WTC11 (cell line): ENCODE data around the gene PARVG.

ENCODE experiments used
- ETV6 ChIP-seq: sonication (generic); formaldehyde crosslinking; IDR thresholded peaks from 2 replicates; pipeline ENCODE4 v1.8.1; 2022; ENCODE audit warnings: mild to moderate bottlenecking, missing genetic modification reagents
- GABPB1 ChIP-seq: sonication (generic); formaldehyde crosslinking; IDR thresholded peaks from 2 replicates; pipeline ENCODE4 v1.8.1; 2023; ENCODE audit warnings: mild to moderate bottlenecking, missing genetic modification reagents
- KAT7 ChIP-seq: sonication (generic); formaldehyde crosslinking; IDR thresholded peaks from 2 replicates; pipeline ENCODE4 v1.8.1; 2023; ENCODE audit warnings: missing genetic modification reagents, mild to moderate bottlenecking, borderline replicate concordance
- SP1 ChIP-seq: sonication (generic); formaldehyde crosslinking; conservative IDR thresholded peaks from 2 replicates; pipeline ENCODE4 v1.8.1; 2022; ENCODE audit warnings: missing genetic modification reagents
- ZBTB21 ChIP-seq: sonication (generic); formaldehyde crosslinking; IDR thresholded peaks from 2 replicates; pipeline ENCODE4 v1.8.1; 2023; ENCODE audit warnings: mild to moderate bottlenecking, missing genetic modification reagents, borderline replicate concordance
- TF ChIP-seq, protein P1 (sequence below): sonication (generic); formaldehyde crosslinking; IDR thresholded peaks from 2 replicates; pipeline ENCODE4 v1.8.0; 2022; ENCODE audit warnings: mild to moderate bottlenecking, missing genetic modification reagents
- TF ChIP-seq, protein P2 (sequence below): sonication (generic); formaldehyde crosslinking; IDR thresholded peaks from 2 replicates; pipeline ENCODE4 v1.8.1; 2023; ENCODE audit warnings: mild to moderate bottlenecking, missing genetic modification reagents
- TF ChIP-seq, protein P3 (sequence below): fragments of 200-600 bp; IDR thresholded peaks from 2 replicates; pipeline ENCODE4 v1.8.0; 2022; ENCODE audit warnings: antibody characterized with exemption
- TF ChIP-seq, protein P4 (sequence below): sonication (generic); formaldehyde crosslinking; IDR thresholded peaks from 2 replicates; pipeline ENCODE4 v1.8.0; 2023; ENCODE audit warnings: missing genetic modification reagents, mild to moderate bottlenecking, borderline replicate concordance
- TF ChIP-seq, protein P5 (sequence below): sonication (generic); formaldehyde crosslinking; conservative IDR thresholded peaks from 2 replicates; pipeline ENCODE4 v1.8.1; 2023; ENCODE audit warnings: mild to moderate bottlenecking, low read depth, missing genetic modification reagents, moderate library complexity
- TF ChIP-seq, protein P6 (sequence below): sonication (generic); formaldehyde crosslinking; IDR thresholded peaks from 2 replicates; pipeline ENCODE4 v1.8.0; 2022; ENCODE audit warnings: mild to moderate bottlenecking, missing genetic modification reagents
- TF ChIP-seq, protein P7 (sequence below): sonication (generic); formaldehyde crosslinking; IDR thresholded peaks from 2 replicates; pipeline ENCODE4 v1.8.1; 2022; ENCODE audit warnings: missing genetic modification reagents, borderline replicate concordance

DNA sequence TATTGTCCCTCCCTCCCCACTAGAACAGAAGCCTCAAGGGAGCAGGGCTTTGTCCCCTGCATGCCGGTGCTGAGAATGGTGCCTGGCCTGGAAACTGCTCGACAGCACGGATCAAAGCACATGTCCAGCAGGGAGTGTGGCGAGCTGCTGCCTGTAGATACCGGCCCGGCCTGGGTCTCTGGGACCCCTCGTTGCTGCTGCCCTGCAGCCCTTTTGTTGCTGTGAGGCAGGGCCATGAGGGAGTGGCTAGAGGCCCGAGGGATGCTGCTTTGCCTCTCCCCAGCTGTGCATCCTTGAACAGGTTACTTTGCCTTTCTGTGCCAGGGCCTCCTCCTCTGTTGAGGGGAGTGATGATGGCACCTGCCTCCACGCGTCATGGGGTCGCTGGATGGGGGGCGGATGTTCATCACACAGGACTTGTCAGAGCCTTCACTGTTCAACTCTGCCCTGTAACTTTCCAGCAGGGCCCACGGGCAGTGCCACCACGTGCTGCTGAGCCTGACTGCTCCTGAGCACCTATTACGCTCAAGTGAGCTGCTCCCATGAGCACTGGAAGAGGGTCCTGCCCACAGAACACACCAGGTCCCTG, 15.3 kb upstream of the PARVG start:
- TF ChIP-seq, protein P1, sequence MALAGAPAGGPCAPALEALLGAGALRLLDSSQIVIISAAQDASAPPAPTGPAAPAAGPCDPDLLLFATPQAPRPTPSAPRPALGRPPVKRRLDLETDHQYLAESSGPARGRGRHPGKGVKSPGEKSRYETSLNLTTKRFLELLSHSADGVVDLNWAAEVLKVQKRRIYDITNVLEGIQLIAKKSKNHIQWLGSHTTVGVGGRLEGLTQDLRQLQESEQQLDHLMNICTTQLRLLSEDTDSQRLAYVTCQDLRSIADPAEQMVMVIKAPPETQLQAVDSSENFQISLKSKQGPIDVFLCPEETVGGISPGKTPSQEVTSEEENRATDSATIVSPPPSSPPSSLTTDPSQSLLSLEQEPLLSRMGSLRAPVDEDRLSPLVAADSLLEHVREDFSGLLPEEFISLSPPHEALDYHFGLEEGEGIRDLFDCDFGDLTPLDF (CRISPR knock-in tag), result no peak
- TF ChIP-seq, protein P2, sequence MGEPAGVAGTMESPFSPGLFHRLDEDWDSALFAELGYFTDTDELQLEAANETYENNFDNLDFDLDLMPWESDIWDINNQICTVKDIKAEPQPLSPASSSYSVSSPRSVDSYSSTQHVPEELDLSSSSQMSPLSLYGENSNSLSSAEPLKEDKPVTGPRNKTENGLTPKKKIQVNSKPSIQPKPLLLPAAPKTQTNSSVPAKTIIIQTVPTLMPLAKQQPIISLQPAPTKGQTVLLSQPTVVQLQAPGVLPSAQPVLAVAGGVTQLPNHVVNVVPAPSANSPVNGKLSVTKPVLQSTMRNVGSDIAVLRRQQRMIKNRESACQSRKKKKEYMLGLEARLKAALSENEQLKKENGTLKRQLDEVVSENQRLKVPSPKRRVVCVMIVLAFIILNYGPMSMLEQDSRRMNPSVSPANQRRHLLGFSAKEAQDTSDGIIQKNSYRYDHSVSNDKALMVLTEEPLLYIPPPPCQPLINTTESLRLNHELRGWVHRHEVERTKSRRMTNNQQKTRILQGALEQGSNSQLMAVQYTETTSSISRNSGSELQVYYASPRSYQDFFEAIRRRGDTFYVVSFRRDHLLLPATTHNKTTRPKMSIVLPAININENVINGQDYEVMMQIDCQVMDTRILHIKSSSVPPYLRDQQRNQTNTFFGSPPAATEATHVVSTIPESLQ (CRISPR knock-in tag), result no peak
- TF ChIP-seq SP1 (CRISPR knock-in tag), result no peak
- TF ChIP-seq, protein P3, sequence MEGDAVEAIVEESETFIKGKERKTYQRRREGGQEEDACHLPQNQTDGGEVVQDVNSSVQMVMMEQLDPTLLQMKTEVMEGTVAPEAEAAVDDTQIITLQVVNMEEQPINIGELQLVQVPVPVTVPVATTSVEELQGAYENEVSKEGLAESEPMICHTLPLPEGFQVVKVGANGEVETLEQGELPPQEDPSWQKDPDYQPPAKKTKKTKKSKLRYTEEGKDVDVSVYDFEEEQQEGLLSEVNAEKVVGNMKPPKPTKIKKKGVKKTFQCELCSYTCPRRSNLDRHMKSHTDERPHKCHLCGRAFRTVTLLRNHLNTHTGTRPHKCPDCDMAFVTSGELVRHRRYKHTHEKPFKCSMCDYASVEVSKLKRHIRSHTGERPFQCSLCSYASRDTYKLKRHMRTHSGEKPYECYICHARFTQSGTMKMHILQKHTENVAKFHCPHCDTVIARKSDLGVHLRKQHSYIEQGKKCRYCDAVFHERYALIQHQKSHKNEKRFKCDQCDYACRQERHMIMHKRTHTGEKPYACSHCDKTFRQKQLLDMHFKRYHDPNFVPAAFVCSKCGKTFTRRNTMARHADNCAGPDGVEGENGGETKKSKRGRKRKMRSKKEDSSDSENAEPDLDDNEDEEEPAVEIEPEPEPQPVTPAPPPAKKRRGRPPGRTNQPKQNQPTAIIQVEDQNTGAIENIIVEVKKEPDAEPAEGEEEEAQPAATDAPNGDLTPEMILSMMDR, result no peak
- no peak for TF ChIP-seq ZBTB21 (CRISPR knock-in tag)
- TF ChIP-seq, protein P4, sequence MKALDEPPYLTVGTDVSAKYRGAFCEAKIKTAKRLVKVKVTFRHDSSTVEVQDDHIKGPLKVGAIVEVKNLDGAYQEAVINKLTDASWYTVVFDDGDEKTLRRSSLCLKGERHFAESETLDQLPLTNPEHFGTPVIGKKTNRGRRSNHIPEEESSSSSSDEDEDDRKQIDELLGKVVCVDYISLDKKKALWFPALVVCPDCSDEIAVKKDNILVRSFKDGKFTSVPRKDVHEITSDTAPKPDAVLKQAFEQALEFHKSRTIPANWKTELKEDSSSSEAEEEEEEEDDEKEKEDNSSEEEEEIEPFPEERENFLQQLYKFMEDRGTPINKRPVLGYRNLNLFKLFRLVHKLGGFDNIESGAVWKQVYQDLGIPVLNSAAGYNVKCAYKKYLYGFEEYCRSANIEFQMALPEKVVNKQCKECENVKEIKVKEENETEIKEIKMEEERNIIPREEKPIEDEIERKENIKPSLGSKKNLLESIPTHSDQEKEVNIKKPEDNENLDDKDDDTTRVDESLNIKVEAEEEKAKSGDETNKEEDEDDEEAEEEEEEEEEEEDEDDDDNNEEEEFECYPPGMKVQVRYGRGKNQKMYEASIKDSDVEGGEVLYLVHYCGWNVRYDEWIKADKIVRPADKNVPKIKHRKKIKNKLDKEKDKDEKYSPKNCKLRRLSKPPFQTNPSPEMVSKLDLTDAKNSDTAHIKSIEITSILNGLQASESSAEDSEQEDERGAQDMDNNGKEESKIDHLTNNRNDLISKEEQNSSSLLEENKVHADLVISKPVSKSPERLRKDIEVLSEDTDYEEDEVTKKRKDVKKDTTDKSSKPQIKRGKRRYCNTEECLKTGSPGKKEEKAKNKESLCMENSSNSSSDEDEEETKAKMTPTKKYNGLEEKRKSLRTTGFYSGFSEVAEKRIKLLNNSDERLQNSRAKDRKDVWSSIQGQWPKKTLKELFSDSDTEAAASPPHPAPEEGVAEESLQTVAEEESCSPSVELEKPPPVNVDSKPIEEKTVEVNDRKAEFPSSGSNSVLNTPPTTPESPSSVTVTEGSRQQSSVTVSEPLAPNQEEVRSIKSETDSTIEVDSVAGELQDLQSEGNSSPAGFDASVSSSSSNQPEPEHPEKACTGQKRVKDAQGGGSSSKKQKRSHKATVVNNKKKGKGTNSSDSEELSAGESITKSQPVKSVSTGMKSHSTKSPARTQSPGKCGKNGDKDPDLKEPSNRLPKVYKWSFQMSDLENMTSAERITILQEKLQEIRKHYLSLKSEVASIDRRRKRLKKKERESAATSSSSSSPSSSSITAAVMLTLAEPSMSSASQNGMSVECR (CRISPR knock-in tag), result no peak
- TF ChIP-seq KAT7, result no peak
- no peak for TF ChIP-seq GABPB1 (CRISPR knock-in tag)
- TF ChIP-seq, protein P5, sequence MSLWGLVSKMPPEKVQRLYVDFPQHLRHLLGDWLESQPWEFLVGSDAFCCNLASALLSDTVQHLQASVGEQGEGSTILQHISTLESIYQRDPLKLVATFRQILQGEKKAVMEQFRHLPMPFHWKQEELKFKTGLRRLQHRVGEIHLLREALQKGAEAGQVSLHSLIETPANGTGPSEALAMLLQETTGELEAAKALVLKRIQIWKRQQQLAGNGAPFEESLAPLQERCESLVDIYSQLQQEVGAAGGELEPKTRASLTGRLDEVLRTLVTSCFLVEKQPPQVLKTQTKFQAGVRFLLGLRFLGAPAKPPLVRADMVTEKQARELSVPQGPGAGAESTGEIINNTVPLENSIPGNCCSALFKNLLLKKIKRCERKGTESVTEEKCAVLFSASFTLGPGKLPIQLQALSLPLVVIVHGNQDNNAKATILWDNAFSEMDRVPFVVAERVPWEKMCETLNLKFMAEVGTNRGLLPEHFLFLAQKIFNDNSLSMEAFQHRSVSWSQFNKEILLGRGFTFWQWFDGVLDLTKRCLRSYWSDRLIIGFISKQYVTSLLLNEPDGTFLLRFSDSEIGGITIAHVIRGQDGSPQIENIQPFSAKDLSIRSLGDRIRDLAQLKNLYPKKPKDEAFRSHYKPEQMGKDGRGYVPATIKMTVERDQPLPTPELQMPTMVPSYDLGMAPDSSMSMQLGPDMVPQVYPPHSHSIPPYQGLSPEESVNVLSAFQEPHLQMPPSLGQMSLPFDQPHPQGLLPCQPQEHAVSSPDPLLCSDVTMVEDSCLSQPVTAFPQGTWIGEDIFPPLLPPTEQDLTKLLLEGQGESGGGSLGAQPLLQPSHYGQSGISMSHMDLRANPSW (CRISPR knock-in tag), result no peak
- TF ChIP-seq, protein P6, sequence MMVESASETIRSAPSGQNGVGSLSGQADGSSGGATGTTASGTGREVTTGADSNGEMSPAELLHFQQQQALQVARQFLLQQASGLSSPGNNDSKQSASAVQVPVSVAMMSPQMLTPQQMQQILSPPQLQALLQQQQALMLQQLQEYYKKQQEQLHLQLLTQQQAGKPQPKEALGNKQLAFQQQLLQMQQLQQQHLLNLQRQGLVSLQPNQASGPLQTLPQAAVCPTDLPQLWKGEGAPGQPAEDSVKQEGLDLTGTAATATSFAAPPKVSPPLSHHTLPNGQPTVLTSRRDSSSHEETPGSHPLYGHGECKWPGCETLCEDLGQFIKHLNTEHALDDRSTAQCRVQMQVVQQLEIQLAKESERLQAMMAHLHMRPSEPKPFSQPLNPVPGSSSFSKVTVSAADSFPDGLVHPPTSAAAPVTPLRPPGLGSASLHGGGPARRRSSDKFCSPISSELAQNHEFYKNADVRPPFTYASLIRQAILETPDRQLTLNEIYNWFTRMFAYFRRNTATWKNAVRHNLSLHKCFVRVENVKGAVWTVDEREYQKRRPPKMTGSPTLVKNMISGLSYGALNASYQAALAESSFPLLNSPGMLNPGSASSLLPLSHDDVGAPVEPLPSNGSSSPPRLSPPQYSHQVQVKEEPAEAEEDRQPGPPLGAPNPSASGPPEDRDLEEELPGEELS, result no peak
- no peak for TF ChIP-seq ETV6
- TF ChIP-seq, protein P7, sequence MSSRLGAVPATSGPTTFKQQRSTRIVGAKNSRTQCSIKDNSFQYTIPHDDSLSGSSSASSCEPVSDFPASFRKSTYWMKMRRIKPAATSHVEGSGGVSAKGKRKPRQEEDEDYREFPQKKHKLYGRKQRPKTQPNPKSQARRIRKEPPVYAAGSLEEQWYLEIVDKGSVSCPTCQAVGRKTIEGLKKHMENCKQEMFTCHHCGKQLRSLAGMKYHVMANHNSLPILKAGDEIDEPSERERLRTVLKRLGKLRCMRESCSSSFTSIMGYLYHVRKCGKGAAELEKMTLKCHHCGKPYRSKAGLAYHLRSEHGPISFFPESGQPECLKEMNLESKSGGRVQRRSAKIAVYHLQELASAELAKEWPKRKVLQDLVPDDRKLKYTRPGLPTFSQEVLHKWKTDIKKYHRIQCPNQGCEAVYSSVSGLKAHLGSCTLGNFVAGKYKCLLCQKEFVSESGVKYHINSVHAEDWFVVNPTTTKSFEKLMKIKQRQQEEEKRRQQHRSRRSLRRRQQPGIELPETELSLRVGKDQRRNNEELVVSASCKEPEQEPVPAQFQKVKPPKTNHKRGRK (CRISPR knock-in tag), result no peak
